DMS79 treated with DMSO at 0.1 percent for 48 hours (cell line): ENCODE data around the gene SLC7A5.
"Not testable (repeated sequence)": the region's sequence is repeated elsewhere in the genome, so short reads cannot be mapped to it uniquely, and the experiment has no call there.

ENCODE experiments used
- DNase-seq: peaks from one replicate; lab custom pipeline; 2025; lab: John Stamatoyannopoulos, UW

Gene SLC7A5

DNA sequence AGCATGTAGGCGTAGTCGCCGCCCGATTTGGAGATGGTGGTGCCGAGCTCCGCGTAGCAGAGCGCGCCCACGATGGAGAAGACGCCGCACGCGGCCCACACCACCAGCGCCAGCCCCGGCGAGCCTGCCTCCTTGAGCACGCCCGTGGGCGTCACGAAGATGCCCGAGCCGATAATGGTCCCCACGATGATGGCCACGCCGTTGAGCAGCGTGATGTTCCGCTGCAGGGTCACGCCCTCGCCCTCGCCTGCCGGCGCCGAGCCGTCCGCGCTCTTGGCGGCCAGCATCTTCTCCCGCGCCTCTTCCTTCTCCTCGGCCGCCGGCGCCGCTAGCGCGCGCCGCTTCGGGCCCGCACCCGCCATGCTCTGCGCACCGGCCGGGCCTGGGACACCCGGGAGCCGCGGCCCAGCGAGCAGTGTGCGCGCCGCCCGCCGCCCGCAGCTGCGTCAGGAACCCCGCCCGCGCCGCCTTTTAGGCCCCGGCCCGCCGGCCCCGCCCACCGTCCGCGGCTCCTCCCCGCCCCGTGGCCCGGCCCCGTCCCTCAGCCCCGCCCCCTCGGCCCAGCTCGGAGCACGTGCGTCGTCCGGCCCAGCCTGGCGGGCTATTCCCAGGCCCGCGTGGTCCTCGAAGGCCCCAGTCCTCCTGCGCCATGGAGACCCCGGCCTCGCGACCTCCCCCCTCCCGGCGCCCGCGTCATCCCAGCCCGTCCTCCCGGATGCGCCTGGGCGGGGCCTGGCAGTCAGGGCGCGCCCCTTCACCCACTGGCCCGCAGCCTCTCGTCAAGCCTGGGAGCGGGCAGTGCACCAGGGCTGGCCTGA, at the start of gene SLC7A5:
Gene SLC7A5, minus strand, starts transcription at position 447 of the 818 bp plus-strand sequence. Its CDS starts 85 bp downstream, at position 362.
- not testable (repeated sequence) for DNase-seq

DNA sequence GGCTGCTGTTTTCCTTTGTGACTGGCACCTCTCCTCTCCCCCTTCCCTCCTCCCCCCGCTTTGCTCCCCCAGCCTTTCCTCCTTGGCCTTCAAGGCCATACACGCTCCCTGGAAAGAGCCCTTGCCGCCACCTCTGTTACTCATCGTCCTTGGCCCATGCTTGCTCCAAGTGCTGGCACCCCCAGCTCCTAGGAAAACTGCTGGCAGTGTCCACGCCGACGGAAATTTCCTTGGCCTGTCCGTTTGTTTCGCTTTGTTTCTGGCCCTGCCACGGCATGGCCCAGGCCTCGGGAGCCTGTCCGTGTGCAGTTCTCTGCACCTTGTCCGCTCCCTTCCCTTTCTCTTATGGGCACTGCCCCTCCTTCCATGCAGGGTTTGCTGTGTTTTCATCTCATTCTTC, 49.0 kb upstream of the SLC7A5 start:
- DNase-seq: no peak

DNA sequence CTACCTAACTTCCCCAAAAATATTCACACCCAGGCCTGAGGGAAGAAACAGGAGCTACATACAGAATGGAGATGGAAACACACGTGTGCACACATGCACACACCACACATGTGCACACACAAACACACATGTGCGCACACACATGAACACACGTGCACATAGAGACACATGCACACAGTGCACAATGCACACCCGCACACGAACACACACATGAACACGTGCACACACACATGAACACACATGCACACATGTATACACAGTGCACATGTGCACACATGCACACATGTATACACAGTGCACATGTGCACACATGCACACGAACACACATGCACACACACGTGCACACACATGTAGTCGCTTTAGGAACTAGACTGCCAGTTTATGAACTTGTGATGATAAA, 48.2 kb upstream of the SLC7A5 start:
- DNase-seq: no peak

DNA sequence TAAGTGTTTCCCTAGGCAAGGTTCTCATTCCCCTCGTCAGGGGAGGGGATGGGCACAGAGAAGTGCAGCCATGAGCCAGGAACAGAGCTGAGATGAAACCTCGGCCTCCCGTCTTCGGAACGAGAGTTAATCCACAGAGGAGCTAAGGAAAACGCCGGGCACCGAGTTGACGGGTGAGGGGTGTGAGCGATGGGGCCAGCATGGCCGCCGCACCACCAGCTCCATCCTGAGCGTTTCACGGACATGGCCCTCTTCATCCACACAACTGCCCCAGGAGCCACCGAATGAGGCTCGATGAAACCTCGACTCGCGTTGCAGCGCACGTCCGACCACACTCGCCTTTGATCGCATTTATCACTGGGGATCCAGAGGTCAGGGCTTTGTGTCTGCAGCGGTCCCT, 45.5 kb upstream of the SLC7A5 start:
- no peak for DNase-seq

DNA sequence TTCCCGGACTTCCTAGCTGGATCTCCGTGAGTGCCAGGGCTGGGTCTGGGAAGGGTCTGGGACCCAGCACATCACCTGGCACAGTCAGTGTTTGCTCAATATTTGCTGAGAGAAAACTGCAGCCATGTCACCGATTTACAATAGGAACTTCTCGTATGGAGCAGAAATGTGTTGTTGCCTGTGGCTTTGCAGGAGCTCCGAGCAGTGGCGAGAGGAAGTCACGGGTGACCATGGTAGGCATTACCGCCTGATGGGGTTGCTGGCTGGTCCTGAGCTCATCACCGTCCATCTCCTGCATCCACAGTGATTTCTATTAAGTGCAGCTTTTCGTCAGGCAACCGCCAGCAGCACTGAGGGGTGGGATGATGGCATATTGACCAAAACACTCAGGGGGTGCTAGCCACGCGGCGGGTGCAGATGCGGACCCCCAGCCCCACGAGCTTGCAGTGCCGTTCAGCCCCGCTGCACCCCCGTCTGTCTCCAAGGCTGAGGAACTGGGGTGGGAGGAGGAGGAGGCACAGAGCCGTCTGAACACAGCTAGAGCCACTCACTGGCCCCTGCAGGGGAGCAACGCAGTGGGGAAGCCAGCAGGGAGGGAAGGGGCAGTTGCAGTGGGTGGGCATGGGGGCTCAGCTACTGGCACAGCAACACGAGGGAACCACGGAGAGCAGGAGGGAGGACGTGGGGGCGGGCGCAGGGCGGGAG, 44.9 kb upstream of the SLC7A5 start:
- DNase-seq: not testable (repeated sequence)

DNA sequence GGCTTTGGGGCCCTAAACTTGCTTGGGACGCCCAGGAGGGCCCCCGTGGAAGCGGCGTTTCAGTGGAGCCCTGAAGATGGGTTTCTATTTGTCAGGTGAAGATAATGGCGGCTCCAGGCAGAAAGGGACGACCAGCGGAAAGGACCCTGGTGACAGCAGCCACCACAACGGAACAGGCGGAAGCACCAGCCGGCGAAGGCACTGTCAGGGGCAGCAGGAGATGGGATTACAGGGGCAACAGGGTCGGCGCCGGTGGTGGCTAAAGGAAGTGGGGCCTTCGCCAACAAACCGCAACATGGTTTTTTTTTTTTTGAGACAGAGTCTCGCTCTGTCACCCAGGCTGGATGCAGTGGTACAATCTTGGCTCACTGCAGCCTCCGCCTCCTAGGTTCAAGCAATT, 43.4 kb upstream of the SLC7A5 start:
- not testable (repeated sequence) for DNase-seq

DNA sequence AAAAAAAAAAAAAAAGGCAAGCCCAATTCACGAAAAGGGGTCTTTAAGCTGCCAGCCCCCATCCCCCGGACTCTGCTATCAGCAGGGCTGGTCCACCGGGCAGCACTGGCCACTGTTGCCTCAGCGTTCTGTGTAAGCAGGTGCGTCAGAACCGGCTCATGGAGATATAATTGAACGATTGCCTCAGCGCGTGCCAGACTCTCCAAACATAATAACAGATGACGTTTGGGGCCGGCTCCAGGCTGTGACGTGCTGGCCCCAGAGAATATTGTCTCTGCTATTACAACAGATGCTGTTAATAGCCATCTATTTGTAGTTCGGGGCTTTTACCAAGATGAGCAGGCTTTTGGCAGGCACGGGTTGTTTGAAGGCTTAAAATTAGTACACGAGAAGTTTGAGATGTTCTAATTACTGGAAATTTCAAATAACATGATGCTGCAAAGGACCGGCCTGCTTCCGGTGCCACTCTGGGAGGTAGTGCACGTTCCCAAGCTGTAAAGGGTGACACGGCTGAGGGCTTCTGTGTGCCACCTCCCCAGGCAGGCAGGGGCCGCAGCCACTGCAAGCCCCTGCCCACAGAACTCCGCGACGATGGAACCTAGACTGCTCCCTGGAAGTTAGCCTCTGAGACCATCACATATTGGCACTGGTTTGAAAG, 41.9 kb upstream of the SLC7A5 start:
- not testable (repeated sequence) for DNase-seq

DNA sequence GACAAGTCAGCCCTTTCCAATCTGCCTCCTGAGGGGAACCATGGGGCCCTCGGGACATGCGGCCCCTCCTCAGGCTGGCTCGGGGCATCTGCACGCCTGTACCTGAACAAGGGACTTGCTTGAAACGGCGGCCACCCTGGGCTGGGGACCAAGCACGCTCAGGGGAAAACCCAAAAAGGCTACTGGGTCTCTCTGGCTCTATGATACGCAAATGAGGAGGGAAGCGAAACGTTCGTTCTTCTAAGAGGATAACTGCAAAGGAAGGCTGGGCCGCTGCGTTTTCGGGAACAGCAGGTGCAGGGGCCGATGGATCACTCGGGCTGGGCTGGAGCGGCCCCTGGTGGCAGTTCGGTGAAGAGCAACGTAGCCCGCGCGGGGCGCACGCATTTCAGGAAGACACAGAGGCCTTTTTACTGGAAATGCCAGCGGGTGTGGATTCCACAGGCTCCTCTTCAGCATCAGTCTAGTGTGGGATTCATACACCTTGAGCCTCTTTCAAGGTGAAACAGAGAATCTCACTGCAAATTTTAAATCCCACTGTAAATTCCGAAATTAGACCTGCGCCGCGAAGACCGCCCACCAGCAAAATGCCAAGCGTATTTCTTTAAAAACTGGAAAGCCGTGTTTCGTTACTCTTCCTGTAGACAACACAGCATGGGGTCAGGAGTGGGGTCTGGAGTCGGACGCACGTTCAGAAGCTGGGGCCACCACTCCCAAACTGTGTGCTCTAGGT, 40.1 kb upstream of the SLC7A5 start:
- not testable (repeated sequence) for DNase-seq

DNA sequence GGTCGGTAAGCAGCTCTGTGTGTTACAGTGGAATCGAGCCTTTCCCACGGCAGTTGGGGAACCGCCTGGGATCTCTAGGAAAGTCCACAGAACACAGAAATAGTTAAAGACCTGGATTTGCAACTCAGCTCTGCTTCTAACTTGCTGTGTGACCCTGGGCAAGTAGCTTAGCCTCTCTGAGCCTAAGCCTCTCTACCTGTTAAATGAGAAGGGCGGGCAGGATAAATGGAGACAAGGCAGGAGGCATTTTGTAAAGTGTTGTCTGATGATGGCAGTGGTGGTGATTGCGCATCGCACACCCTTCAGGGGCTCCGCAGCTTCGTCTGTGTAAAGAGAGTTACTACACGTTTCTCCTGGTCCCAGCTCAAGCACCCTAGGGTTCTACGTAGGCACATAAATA, 38.8 kb upstream of the SLC7A5 start:
- DNase-seq: not testable (repeated sequence)

DNA sequence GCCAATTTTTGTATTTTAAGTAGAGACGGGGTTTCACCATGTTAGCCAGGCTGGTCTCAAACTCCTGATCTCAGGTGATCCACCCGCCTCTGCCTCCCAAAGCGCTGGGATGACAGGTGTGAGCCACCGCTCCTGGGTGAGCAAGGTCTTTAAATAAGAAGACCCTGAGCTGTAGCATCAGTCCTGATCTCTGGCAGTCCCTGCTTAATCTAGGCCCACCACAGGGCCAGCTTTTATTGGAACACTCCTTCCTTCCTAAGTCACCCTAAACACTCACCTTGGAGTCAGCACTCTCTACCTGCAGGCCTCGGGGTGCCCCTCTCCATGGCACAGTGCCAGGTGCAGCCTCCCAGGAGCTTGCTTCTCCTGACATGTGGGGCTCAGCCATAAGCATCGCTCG, 36.2 kb upstream of the SLC7A5 start:
- not testable (repeated sequence) for DNase-seq

DNA sequence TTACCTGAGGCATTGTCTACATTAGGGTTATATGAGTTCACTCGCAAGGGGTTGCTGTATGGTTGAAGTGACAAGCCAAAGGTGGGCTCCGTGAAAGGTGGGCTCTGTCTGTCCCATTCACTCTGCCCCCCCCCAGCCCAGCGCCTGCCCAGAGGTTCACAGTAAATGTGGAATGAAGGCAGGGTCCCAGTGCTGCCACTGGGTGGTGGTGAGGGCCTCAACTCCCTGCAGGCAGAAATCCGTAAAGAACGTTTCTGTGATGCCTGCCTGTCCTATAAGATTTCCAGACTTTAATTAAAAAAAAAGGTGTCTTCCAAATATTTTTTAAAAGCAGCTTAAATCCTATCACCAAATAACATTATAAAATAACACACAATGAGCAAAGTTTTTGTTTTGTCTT, 35.7 kb upstream of the SLC7A5 start:
- not testable (repeated sequence) for DNase-seq

DNA sequence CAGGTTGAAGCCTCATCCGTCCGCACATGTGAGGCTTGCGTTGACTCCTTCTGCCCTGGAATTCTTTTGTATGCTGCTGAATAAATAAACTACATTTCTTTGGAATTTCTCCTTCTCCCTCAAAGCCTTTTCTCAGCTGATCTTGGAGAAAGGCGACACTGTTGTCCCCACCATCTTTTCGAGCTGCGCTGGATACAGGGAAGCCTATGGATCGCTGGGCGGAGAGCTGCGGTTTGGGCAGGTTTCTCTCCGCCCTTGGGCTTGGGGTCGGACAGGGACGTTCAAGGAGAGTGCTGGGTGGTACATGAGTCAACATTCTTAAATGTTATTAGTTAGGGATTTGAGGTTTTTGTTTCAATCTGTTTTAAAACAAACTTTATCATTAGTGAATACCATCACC, 31.2 kb upstream of the SLC7A5 start:
- not testable (repeated sequence) for DNase-seq

DNA sequence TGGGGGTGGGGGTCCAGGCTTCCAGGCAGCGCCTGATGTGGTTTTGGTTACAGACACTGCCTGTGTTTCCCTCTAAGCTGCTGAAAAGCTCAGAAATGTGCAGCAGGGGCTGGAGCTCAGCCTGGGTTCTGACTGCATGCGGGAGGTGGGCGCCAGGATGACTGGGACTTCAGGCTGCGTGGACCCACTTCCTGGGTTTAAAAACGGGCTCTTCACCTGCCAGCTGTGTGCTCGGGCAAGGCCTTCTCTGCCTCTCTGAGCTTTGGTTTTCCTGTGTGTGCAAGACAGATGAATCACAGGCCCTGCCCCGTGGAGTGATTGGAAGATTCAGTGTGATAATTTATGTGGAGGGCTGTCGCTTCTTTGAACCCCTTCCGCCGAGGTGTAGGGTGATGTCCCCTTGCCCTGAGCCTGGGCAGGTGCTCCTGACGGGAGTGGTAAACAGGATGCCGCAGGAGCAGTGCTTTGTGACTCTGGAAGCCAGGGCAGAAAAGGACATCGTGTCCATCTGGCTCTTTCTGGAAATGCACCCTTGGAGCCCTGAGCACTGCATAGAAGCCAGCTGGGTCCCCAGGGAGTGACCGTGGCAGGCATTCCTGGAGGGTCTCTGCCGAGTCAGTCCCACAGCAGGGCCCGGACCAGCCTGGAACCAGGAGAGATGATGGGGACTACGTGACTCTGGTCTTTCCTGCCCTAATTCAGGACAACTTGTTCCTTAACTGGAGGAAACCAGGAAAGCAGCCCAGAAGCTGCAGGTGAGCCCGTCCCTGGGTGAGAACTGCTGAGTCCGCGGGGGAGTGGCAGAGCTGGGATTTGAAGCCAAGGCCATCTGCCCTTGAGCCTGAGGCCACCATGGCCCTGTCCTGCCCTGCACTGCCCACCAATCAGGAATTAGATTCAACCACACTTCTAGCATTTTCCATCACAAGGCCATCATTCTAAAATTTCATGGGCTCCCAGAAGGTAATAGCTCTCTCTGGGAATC, 28.5 kb upstream of the SLC7A5 start:
- no peak for DNase-seq

DNA sequence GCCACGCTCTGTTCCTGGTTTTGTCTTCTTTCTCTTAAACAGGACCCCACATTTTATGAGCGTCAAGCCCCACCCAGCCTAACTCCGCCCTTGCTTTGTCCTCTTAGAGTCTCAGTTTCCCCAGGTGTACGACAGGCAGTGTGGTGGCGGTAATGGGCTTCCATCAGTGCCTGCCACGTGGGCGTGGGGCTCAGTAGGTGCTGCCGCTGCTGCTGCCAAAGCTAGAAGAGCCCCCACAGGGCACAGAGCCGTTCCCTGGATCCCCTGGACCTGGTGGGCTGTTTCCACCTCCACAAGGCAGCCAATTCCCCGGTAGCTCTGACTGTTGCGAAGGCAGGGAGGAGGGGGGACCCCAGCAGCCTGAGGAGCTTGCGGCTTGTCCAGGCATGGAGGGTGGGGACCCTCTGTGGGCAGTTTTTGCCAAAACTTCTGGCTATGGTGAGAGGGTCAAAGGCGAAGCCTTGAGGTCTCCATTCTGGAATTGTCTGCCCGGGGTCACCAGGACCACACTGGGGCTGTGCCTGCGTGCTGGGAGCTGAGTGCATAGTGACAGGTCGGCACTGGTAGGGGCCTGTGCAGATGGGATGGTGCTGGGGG, 27.7 kb upstream of the SLC7A5 start:
- not testable (repeated sequence) for DNase-seq

DNA sequence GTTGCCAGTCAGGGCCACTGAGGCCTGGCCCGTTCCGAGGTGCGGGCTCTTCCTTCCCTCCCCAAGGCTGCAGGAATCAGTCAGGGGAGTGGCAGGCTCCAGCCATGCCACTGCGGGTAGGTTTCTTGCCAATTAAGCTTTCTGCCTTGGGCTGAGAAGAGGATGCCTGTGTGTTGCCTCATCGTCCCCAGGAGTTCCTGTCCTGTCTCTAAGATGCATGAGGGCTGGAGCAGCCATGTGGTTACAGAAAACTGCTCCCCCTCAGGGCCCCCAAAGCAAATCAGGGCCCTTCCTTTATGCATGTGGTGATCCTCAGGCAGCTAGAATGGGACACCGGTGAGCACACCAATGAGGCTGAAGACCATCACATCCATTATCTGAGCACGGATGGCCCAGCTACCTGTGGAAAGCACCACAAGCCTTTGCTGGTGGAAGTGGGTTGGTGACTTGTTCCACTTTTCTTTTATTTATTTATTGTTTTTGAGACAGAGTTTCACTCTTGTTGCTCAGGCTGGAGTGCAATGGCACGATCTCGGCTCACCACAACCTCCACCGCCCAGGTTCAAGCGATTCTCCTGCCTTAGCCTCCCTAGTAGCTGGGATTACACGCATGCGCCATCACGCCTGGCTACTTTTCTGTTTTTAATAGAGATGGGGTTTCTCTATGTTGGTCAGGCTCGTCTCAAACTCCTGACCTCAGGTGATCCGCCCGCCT, 27.0 kb upstream of the SLC7A5 start:
- not testable (repeated sequence) for DNase-seq

DNA sequence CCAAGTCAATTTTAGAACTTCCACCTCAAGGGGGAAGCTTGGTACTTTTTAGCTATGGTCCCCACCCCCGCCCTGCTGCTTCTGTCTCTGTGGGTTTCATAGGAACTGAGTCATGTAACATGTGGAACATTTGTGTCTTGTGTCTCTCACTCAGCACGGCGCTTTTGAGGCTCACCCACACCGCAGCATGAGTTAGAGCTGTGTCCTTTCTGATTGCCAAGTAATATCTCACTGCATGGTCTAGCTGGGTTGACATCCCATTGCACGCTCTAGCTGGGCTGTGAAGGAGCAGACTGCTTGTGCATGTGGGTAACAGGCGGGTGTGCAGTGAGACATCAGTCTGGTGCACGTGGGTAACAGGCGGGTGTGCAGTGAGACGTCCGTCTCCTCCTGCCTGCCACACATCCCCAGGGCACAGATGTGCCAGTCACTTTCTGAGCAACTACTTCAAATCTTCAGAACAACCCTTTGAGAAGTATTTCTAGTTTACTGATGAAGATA, 26.4 kb upstream of the SLC7A5 start:
- no peak for DNase-seq

DNA sequence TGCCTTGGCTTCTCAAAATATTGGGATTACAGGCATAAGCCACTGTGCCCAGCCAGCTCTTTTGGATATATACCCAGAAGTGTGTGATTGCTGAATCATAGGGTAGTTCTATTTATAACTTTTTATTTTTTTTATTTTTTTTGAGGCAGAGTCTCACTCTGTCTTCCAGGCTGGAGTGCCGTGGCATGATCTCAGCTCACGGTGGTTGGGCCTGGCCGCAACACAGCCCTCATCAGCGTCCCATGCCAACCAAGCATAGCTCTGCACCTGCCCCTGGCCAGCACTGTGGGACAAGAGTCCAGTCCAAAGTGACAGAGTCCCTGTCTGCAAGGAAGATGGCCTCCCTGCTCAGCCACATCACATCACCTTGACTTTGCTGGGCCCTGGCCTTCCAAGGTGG, 24.7 kb upstream of the SLC7A5 start:
- DNase-seq: not testable (repeated sequence)

DNA sequence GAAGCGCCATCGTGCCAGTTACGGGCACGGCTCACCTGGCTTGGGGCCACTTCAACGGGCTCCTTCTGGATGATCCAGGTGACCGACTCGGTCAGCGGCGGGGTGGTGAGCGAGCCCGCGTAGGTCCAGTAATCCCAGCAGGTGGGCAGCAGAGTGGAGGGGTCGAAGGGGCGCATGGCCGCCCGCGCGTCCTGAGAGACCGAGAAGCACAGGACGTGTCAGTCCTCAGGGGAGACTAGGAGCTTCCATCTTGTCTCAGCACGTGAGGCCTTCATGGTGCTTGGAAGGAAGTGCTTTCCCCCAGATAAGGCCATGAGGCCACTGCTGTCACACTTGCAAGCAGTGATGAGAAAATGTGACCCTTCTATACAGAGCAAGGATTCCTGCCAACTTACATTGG, 22.5 kb upstream of the SLC7A5 start:
- no peak for DNase-seq

DNA sequence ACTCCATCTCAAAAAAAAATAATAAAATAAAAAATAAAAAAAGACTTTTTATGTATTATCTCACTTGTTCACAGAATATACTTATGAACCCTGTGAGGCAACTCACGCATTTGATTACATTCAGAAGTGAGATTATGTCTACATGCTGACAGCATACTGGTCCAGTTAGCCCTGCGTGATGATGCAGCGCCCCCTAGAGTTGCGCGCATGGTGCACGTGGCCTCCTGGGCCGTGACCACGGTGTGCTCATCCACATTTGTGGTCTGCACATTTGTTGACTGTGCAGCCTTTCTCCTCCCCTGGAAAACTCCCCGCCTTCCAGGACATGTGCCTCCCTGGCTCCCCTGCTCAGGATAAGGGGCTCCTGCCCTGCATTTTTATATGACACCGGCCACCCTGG, 20.5 kb upstream of the SLC7A5 start:
- DNase-seq: not testable (repeated sequence)

DNA sequence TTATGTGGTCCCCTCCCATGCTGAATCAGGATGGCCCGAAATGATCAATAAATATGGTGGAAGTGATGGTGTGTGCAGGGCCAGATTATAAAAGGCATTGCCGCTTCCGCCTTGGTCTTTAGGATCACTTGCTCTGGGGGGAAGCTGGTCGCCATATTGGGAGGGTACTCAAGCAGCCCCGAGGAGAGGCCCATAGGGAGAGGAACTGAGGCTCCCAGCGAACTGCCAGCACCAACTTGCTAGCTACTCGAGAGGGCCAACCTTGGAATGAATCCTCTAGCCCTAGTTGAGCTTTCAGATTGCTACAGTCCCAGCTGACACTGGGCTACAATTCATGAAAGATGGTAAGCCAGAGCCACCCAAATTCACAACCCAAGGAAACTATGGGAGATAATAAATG, 19.0 kb upstream of the SLC7A5 start:
- not testable (repeated sequence) for DNase-seq
